Neural crest cell (in vitro differentiated cells): ENCODE results near the gene SPC25. TPM values are rescaled to one million over a fixed set of nuclear protein-coding genes. Genes with fewer than 3 reads are reported as not detected.

Source experiments
- DNase-seq: peaks from one replicate; pipeline ENCODE4 v3.0.0; 2021; ENCODE audit warnings: low read depth, mixed read lengths, low spot score
- H3K27ac Mint-ChIP-seq: one replicate; pipeline ENCODE4 v1.8.0; 2021; ENCODE audit warnings: mild to moderate bottlenecking, mixed read lengths; ENCODE audit not compliant: unreplicated experiment
- H3K27me3 Mint-ChIP-seq: 2 replicates; pipeline ENCODE4 v1.8.0; 2021; ENCODE audit warnings: low read depth, mild to moderate bottlenecking, mixed read lengths
- H3K36me3 Mint-ChIP-seq: 2 replicates; pipeline ENCODE4 v1.8.0; 2021; ENCODE audit warnings: low read depth, mild to moderate bottlenecking, mixed read lengths
- H3K4me1 Mint-ChIP-seq: 2 replicates; pipeline ENCODE4 v1.8.0; 2021; ENCODE audit warnings: mixed read lengths
- H3K4me3 Mint-ChIP-seq: one replicate; pipeline ENCODE4 v1.8.0; 2021; ENCODE audit warnings: mild to moderate bottlenecking, mixed read lengths
- H3K9me3 Mint-ChIP-seq: 2 replicates; pipeline ENCODE4 v1.8.0; 2021; ENCODE audit warnings: mixed read lengths
- CTCF ChIP-seq: fragments of 200-600 bp; sonication (generic); conservative IDR thresholded peaks from 2 replicates; pipeline ENCODE4 v1.5.0; 2021; ENCODE audit warnings: antibody characterized with exemption, mild to moderate bottlenecking
- total RNA-seq: library from RNA; stranded (reverse); gene quantifications from 2 replicates; pipeline ENCODE4 v1.2.1, GENCODE V29; 2021

SPC25 gene
- total RNA-seq, 1 donor from 2014 or later: 39.3 TPM

- Mint-ChIP-seq H3K27ac (no peak overlapping the region), H3K4me3 (no peak overlapping the region), H3K9me3 (no peaks in the 10 kb centered on the region), H3K36me3 (no peaks in the 10 kb centered on the region), H3K4me1 (no peaks in the 10 kb centered on the region), H3K27me3 (no peaks in the 10 kb centered on the region)
- TF ChIP-seq CTCF: no peak
- no peak for DNase-seq
Measured at GRCh38 chr2:168930242-168930641, 40.0 kb upstream of the SPC25 start.

GRCh38 chr2:168929031-168929430 is 38.8 kb upstream of the SPC25 start:
- H3K4me1 Mint-ChIP-seq: no peaks in the 10 kb centered on the region
- no peak overlapping the region for H3K4me3 Mint-ChIP-seq
- H3K36me3 Mint-ChIP-seq: no peaks in the 10 kb centered on the region
- DNase-seq: no peak
- H3K9me3 Mint-ChIP-seq: no peaks in the 10 kb centered on the region
- no peak overlapping the region for H3K27ac Mint-ChIP-seq
- H3K27me3 Mint-ChIP-seq: no peaks in the 10 kb centered on the region
- TF ChIP-seq CTCF: no peak

- Mint-ChIP-seq H3K4me1 (no peaks in the 10 kb centered on the region), H3K36me3 (no peaks in the 10 kb centered on the region), H3K4me3 (no peak overlapping the region), H3K27me3 (no peaks in the 10 kb centered on the region), H3K9me3 (no peaks in the 10 kb centered on the region), H3K27ac (no peak overlapping the region)
- DNase-seq: no peak
- TF ChIP-seq CTCF: no peak
Measured at GRCh38 chr2:168928113-168928831, 38.0 kb upstream of the SPC25 start.

- Mint-ChIP-seq H3K9me3 (no peaks in the 10 kb centered on the region), H3K36me3 (no peaks in the 10 kb centered on the region), H3K27ac (no peak overlapping the region), H3K4me3 (no peak overlapping the region), H3K4me1 (no peaks in the 10 kb centered on the region), H3K27me3 (no peaks in the 10 kb centered on the region)
- no peak for TF ChIP-seq CTCF
- DNase-seq: no peak
Measured at GRCh38 chr2:168926621-168927386, 36.6 kb upstream of the SPC25 start.

GRCh38 chr2:168920504-168921157 is 30.4 kb upstream of the SPC25 start:
- H3K27me3 Mint-ChIP-seq: no peaks in the 10 kb centered on the region
- H3K4me1 Mint-ChIP-seq: no peaks in the 10 kb centered on the region
- H3K4me3 Mint-ChIP-seq: no peak overlapping the region
- peak; percentile 84 for TF ChIP-seq CTCF
- no peak overlapping the region for H3K27ac Mint-ChIP-seq
- peaks cover 2% of the 10 kb centered on the region for H3K36me3 Mint-ChIP-seq
- H3K9me3 Mint-ChIP-seq: peaks cover 5% of the 10 kb centered on the region
- DNase-seq: no peak
